Gastrocnemius medialis (tissue), 4 donors: Measurements from ENCODE around the gene SPATA25.

Source experiments
- CTCF ChIP-seq, 5 experiments: fragments of 450-650 bp in 3 of 5; fragments of 200-600 bp in 2 of 5; sonication (generic) in 2 of 5; IDR thresholded peaks in 4 of 5; conservative IDR thresholded peaks in 1 of 5; 1 replicate in 4 of 5; 2 replicates in 1 of 5; pipeline ENCODE4 v1.5.1; 2016 to 2019; ENCODE audit warnings: antibody characterized with exemption in 5 of 5, mild to moderate bottlenecking in 3 of 5, moderate library complexity in 3 of 5
- POLR2A ChIP-seq, 2 donors: fragments of 450-650 bp; IDR thresholded peaks; one replicate each; pipeline ENCODE4 v1.6.1; 2017; ENCODE audit warnings: antibody characterized with exemption in 2 of 2, mild to moderate bottlenecking in 2 of 2, moderate library complexity in 2 of 2

DNA sequence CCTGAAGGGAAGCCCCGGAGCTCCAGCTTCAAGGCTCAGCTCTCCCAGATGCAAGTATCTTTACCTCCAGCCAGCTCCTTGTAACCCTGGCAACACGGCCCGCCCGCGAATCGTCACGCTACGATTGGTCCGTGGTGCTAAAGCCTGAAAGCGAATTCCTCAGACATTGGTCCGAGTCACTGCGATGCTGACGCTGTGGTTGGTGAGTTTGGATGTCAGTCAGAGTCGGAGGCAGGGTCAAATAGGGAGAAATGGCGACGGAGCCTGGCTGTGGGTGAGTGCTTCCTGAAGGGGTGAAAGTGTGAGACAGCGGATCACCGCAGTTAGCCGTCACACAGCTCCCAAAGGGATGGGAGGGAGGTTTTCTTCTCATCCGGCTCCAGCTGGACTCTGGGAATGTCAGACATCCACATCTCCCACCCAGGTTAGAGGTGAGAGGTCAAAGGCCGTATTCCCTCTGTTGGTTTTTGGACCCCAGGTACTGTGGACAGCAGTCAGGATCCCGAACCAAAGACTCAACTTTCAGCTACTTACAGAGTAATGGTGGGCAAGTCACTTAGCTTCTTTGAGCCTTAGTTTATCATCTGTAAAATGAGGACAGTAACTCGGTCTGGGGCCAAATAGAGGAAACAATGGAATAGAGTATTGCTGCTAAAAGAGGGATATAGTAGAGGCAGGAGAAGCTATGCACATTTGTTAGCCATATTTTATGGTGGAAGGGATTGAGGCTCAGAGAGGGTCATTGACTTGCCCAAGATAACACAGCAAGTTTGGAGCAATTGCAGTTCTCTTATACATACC is 6.2 kb downstream of the SPATA25 start, which contains the start of gene ZSWIM1:
- TF ChIP-seq POLR2A (IDR thresholded peaks at IDR 0.05) (peak in 1 of 2 donors; percentile 45), CTCF (IDR thresholded peaks at IDR 0.05 in 4 of 5, conservative IDR thresholded peaks at IDR 0.05 in 1 of 5) (no peak)
